GM12891 (cell line): ENCODE measurements around the gene DLGAP1.

ENCODE experiments used
- DNase-seq: peaks from one replicate; pipeline ENCODE4 v3.0.0; 2011; ENCODE audit warnings: low spot score; ENCODE audit not compliant: insufficient read length
- FAIRE-seq: peaks from 2 replicates; lab custom pipeline; 2011; peaks lifted over from hg19 to GRCh38; lab: Jason Lieb, UNC
- PAX5 ChIP-seq: IDR thresholded peaks from 2 replicates; pipeline ENCODE4 v1.6.1; 2011; ENCODE audit warnings: low read length, moderate library complexity, mild to moderate bottlenecking; ENCODE audit not compliant: insufficient read depth, severe bottlenecking
- POLR2A ChIP-seq: IDR thresholded peaks from 2 replicates; pipeline ENCODE4 v1.6.1; 2011; ENCODE audit warnings: low read depth, low read length, control low read depth
- POLR2AphosphoS5 ChIP-seq: IDR thresholded peaks from 2 replicates; pipeline ENCODE4 v1.6.1; 2011; ENCODE audit warnings: low read depth, low read length, control low read depth
- POU2F2 ChIP-seq: IDR thresholded peaks from 2 replicates; pipeline ENCODE4 v1.6.1; 2011; ENCODE audit warnings: low read depth, mild to moderate bottlenecking, control low read depth, low read length, moderate library complexity
- SPI1 ChIP-seq: IDR thresholded peaks from 2 replicates; pipeline ENCODE4 v1.6.1; 2011; ENCODE audit warnings: low read depth, low read length, control low read depth
- TAF1 ChIP-seq: IDR thresholded peaks from 2 replicates; pipeline ENCODE4 v1.6.1; 2011; ENCODE audit warnings: low read depth, low read length, control low read depth

DLGAP1 gene

DNA sequence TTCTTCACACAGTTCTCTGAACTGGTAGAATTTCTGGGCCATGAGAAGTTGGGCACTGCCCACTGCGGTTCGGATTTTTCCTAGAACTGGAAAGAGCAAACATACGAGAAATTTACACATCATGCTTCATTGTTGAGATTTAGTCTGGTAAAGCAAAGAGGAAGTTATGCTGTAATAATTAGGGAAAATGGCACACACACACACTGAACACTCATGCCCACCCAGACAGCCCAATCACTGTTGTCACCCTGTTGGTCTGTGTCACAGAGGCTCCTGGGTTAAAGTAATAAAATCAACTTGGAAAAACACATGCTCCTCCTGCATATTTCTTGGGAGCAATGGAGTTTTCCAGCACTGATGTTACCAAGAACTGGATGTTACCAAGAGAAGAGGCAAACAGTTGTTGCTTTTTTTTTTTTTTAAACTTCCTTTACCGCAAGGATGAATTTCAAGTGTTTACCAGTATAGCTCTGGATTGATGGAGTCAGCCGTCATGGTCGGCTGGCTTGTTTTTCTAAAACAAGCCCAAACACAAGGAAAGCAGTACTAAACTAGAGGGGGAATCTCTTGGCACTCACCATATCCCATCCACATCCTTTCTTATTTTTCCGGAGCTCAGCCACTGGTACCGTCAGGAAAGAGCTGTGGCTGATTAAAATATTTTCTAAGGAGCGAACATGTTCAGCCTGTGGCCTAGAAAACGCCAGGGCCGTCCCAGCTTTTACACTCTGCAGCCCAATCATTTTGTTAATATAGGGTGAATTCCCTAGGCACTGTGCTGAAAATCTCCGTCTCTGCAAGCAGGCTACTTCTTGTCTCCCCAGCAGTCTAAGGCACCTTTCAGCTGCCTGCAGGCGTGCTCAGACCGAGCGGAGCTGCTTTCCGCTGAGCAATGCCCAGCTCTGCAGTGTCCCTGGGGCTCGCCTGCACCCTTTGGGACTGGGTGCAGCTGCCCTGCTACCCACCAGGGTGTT, 946.2 kb downstream of the DLGAP1 start:
- TF ChIP-seq PAX5 (no peak), POU2F2 (no peak), POLR2AphosphoS5 (no peak), TAF1 (no peak), POLR2A (no peak), SPI1 (no peak)
- no peak for DNase-seq
- no peak for FAIRE-seq

DNA sequence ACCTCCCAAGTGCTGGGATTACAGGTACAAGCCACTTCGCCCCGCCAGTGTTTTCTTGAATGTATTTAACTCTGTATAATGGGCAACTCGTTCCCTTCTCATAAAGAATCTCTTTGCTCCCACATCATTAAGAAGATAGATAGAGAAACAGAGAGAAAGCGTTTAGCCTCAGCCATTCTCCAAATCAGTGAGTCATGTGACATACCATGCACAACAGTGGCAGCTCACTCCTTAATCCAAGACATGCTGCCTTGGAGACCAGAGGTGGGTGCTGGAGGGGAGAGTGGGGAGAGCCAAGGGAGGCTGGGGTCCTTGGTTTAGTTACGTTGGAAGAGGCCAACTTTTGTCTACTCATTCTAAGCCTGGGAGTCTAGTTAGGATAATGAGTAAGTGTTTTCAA, 950.5 kb downstream of the DLGAP1 start:
- FAIRE-seq (no peak), DNase-seq (no peak)
- no peak for TF ChIP-seq TAF1
- TF ChIP-seq POU2F2 = no peak
- TF ChIP-seq POLR2AphosphoS5 = no peak
- TF ChIP-seq POLR2A = no peak
- TF ChIP-seq SPI1 = no peak
- no peak for TF ChIP-seq PAX5

DNA sequence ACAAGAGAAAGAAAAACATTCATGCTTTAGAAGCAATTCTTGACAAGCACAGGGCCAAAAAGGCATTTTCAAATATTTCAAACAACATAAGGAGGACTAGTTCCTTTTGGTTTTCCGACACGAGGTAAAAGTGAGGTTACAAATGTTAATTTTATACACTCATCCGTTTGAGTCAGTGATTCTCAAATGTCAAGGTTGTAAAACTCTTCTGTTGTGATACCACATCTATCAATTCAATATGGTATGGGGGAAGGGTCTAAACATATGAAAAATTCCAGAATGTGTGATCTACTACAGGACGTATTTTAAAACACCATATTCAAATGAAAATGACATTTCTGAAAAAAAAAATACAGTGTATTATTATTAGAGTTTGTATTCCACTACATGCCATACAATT, 952.5 kb downstream of the DLGAP1 start:
- TF ChIP-seq POLR2A (no peak), PAX5 (no peak), POLR2AphosphoS5 (no peak), TAF1 (no peak), SPI1 (no peak), POU2F2 (no peak)
- DNase-seq (no peak), FAIRE-seq (no peak)

DNA sequence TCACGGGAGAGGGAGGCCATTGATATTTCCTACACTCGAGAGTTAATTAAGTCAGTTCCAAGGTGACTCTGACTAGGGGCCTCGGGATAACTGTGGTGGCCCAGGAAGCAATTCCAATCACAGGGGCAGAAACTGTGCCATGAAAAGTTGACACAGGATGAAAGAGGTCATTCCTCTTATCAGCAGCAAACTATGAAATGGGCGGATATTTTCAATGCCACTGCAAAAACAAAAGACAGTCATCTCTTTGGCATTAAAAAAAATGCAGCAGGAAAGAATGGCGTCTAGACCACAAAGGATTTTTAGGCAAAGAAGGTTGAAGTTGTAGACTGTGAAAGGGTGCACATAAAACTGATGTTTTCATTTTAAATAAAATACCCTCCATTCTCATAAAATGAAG, 955.1 kb downstream of the DLGAP1 start:
- FAIRE-seq (no peak), DNase-seq (no peak)
- TF ChIP-seq POLR2AphosphoS5 = no peak
- no peak for TF ChIP-seq PAX5
- TF ChIP-seq POU2F2 = no peak
- no peak for TF ChIP-seq TAF1
- TF ChIP-seq SPI1 = no peak
- no peak for TF ChIP-seq POLR2A

DNA sequence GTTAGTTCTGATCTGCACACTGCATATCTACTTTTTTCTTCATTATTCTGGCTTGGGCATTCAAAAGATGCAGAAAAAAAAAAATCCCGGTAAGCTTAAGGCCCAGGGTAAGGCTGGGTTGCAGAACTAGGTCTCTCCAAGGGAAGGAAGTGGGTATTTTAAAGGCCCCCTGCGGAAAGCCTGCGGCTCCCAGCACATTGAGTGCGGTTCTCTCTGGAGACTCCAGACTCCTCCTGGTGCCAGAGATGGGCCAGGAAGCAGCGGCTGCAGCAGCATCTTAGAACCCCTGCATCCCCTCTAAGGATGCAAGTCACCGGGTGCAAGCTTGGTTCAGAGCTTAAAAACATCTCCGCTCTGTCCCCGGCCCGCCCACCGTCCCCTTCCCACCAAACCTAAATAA, 955.6 kb downstream of the DLGAP1 start:
- no peak for FAIRE-seq
- DNase-seq = no peak
- TF ChIP-seq POU2F2 = no peak
- TF ChIP-seq TAF1 = no peak

DNA sequence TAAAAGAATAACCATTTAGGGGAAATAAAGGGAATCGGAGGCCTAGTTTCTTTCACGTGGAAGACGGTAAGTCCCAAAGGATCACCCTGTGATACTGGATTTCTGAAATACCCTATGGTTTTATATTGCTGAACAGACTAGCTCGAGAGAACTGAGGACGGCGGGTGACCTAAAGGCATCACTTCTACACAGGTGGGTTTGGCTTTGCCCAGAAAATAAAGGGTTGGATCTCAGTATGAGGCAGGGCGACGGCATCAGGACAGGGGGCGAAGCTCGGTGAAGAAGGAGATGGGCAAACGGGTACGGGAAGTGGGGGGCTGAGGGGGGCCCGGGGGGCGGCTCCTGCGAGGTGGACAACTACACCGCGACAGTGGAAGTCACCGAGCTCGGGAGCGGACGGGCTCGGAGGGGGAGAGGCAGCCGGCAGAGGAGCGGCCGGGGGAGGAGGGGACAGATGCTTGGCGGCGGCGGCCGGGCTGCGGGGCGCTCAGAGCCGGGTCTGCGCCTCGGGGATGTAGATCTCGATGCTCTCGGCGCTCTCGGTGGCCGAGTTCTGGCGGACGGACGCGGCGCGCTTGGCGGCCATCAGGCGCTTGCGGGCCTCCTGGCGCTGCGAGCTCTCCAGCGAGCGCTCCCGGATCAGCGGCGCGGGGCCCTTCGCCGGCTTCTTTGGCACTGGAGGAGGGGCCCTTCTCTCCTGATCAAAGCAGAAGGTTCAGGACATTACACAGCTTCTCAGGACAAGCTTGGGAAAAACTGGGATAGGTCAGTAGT, 956.2 kb downstream of the DLGAP1 start:
- TF ChIP-seq POLR2AphosphoS5 = no peak
- no peak for TF ChIP-seq PAX5
- no peak for TF ChIP-seq POLR2A
- TF ChIP-seq SPI1 = no peak
- no peak for TF ChIP-seq POU2F2
- no peak for TF ChIP-seq TAF1
- peak; percentile 18 for DNase-seq
- no peak for FAIRE-seq

DNA sequence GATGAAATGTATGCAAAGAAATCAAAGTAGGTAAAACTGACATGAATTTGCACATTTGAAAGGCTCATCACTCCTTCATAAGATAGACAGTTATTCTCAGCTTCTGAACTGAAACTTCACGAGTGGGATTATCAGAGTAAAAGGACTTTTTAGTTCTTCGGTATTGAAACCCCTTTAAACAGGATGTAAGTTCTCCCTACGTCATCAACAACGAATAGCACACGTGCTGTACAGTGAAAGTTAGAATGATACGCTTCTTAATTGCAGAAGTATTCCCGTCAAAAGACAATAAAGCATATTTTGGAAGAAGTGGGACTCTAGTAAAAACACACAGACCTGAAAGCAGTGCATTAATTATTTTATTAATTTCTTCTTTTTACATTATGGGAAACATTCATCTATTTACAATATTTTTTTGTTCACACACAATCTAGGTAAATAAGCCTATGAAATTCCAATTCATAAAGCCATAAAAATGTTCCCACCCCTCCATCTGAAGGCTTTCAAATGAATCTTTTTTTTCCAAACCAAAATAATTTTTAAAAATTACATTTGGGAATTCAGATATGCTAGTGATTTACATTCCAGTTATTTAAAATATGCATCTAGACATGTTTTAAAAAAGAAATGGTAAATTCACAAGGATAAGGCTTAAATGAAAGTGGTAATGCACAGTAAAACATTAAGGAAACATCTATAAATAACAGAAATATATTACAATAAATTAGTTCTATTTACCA, 959.2 kb downstream of the DLGAP1 start:
- TF ChIP-seq TAF1 (no peak), POLR2A (no peak), SPI1 (no peak), POLR2AphosphoS5 (no peak), POU2F2 (no peak), PAX5 (no peak)
- peak; percentile 38 for FAIRE-seq
- DNase-seq = no peak

DNA sequence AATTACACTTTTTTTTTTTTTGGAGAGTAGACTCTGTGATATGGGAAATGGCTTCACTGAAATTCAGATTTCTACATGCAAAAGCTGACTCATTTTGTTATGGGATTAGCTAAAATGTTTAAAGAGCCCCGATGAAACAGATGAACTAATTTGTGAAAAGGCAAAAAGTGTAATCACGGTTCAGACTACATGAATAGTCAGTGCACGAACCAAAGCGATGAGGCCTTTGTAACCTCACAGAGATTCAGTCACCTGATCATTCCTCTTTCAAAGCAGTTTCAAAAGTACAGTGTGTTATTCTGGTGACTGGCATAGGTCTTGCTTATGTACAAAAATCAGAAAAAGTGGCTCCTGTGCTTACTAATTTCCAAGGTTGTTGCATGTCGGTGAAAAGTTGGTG, 960.5 kb downstream of the DLGAP1 start:
- DNase-seq = no peak
- TF ChIP-seq PAX5 (no peak), SPI1 (no peak), POLR2AphosphoS5 (no peak), POLR2A (no peak), TAF1 (no peak), POU2F2 (no peak)
- no peak for FAIRE-seq

DNA sequence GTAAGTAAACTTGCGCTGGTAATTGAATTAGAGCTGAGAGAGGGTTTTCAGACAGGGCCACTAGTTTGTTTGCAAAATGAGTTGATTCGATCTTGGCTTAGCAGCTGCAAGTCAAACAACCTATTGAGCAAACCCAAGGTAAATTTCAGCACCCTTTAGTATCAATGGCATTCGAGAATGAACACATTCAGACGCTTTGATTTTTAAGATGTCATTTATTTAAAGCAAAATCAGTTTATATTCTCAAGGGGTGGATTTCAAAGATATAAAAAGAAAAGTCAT, 960.9 kb downstream of the DLGAP1 start:
- no peak for DNase-seq
- no peak for FAIRE-seq
- no peak for TF ChIP-seq POLR2AphosphoS5
- no peak for TF ChIP-seq POLR2A
- TF ChIP-seq TAF1 = no peak
- TF ChIP-seq PAX5 = no peak
- no peak for TF ChIP-seq POU2F2
- no peak for TF ChIP-seq SPI1
